Omental fat pad (tissue), 4 donors: Measurements from ENCODE around the gene COX11. TPM values are rescaled to one million over a fixed set of nuclear protein-coding genes. Genes with fewer than 3 reads are reported as not detected.

Source experiments
- ATAC-seq: fragments of 150-250 bp; one replicate; pipeline ENCODE4 v1.9.1; 2016; ENCODE audit warnings: mild to moderate bottlenecking, moderate library complexity; ENCODE audit not compliant: low FRiP score
- DNase-seq: peaks from one replicate; pipeline ENCODE4 v3.0.0-alpha.2; 2019; ENCODE audit warnings: low spot score
- total RNA-seq, 4 donors: library from RNA; depleted of rRNA; stranded (reverse); fragments of >200 nt; gene quantifications; one replicate each; pipeline ENCODE4 v1.1.0, GENCODE V29; 2016
- TF ChIP-seq, protein P1 (sequence below), 3 donors: fragments of 450-650 bp; IDR thresholded peaks; one replicate each; pipeline ENCODE4 v1.5.1; 2016 to 2017; ENCODE audit warnings: antibody characterized with exemption in 3 of 3, mild to moderate bottlenecking in 3 of 3, moderate library complexity in 2 of 3

Gene COX11
- total RNA-seq, 4 donors from 2014 or later: 27.9 to 52.0 (median 43.8) TPM

DNA sequence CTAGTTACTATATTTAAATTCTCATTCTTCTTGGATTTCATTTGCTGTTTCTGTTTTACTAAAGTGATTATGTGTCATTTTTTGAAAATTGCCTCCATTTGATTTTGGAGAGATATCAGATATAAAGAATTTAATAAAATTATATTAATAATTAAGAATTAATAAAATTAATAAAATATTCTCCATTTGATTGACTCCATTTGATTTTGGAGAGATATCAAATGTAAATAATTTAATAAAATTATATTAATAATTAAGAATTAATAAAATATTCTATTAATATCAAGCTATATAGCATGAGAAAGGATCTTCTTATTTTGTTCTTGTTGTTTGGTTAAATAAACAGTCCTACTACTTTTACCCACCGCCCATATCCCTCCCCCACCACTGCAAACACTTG is 23.1 kb upstream of the COX11 start:
- ATAC-seq (no peak), DNase-seq (no peak)
- TF ChIP-seq, protein P1, sequence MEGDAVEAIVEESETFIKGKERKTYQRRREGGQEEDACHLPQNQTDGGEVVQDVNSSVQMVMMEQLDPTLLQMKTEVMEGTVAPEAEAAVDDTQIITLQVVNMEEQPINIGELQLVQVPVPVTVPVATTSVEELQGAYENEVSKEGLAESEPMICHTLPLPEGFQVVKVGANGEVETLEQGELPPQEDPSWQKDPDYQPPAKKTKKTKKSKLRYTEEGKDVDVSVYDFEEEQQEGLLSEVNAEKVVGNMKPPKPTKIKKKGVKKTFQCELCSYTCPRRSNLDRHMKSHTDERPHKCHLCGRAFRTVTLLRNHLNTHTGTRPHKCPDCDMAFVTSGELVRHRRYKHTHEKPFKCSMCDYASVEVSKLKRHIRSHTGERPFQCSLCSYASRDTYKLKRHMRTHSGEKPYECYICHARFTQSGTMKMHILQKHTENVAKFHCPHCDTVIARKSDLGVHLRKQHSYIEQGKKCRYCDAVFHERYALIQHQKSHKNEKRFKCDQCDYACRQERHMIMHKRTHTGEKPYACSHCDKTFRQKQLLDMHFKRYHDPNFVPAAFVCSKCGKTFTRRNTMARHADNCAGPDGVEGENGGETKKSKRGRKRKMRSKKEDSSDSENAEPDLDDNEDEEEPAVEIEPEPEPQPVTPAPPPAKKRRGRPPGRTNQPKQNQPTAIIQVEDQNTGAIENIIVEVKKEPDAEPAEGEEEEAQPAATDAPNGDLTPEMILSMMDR (IDR thresholded peaks at IDR 0.05): no peak

DNA sequence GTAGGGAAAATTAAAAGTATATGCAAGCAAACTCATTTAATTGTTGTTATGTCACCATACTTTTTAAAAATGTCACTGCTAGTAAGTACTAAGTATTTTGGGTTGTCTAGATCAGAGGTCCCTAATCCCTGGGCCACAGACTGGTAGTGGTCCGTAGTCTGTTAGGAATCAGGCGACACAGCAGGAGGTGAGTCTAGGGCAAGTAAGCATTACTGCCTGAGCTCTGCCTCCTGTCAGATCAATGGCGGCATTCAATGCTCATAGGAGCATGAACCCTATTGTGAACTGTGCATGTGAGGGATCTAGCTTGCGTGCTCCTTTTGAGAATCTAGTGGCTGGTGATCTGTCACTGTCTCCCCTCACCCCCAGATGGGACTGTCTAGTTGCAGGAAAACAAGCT is 21.7 kb upstream of the COX11 start:
- ATAC-seq: no peak
- TF ChIP-seq, protein P1 (IDR thresholded peaks at IDR 0.05): no peak
- DNase-seq: no peak

DNA sequence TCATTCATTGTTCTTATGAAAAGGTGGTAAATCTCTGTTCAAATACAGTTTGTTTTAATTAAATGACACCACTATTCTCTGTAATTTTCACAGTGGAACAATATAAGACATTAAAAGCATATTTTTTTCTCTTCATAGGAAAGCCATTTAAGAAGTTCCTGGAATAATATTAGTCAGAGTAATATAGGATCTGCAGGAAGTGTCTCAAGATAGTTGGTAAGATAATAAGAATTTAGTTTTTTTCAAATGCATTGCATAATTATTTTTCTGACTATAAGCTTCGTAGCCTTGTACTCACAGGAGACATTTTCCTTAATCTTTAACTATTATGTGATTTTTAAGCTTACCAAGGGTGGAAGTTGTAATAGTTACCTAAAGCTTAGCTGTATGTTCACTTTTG is 17.0 kb upstream of the COX11 start:
- ATAC-seq: no peak
- no peak for DNase-seq
- TF ChIP-seq, protein P1 (IDR thresholded peaks at IDR 0.05): no peak

DNA sequence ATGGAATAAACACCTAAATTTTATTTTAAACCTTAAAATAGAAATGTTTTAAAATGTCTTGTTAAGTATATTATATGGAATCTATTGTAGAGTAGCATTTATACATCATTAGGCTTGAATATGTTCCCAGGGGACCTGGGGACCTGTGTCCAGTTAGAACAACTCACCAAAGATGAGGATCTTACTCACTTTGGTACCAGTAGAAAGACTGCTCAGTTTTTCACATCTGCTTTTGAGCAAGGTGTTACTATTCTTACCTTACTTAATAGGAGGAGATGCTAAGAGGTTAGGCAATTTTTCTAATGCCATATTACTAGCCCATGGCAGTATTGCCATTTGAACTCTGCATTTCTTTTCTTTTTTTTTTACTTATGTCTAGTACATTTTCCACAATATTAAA is 14.8 kb upstream of the COX11 start:
- DNase-seq (no peak), ATAC-seq (no peak)
- TF ChIP-seq, protein P1 (IDR thresholded peaks at IDR 0.05): no peak

DNA sequence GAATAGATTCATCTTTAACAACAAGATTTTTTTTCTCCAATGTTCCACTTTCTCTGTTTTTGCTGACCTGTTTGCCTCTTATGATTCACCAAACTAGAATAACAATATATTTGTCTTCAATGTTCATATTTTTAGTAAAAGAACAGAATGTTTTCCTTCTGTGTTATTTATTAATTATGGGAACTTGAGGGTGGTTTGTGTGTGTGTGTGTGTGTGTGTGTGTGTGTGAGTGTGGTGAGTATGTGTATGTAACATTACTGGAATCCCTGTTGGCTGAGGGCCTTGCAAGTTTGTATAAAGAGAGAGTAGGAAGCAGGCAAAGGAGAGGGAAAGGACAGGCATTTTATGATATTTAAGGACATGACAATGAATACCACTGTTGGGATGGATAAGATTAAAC is 13.9 kb upstream of the COX11 start:
- ATAC-seq (peak; percentile 57), DNase-seq (no peak)
- TF ChIP-seq, protein P1 (IDR thresholded peaks at IDR 0.05): no peak

DNA sequence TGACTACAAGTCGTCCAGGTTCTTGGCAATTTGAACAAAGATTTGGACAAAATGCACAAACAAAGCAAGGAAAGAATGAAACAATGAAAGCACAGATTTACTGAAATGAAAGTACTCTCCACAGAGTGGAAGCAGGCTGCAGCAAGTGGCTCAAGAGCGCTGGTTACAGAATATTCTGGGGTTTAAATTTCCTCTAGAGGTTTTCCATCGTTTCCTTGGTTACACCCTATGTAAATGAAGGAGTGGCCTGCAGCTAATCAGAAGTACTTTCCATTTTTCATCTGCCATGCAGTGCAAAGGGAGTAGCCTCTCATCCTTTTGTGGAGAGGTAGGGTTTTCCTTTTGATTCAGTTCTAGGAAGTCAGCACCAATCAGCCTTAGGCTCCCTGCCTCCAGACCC is 11.9 kb upstream of the COX11 start:
- no peak for ATAC-seq
- no peak for DNase-seq
- TF ChIP-seq, protein P1 (IDR thresholded peaks at IDR 0.05): no peak

DNA sequence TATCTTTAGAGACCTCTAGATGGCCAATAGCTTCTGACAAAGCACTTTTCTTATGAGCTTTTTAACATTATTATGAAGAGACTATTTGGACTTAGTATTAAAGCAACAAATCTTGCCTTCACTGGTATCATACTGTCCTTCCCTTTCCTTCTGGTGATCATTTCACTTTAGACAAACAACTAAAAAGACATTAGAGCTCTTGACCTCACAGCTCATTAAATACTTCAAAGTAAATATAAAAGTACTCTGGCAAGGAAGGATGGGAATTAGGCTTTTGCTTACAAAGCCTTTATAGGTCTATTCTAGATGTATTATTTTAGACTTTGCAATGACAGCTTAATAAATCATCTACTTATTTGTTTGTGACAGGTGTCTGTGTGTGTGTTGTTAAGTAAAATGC is 11.2 kb upstream of the COX11 start:
- DNase-seq (no peak), ATAC-seq (no peak)
- TF ChIP-seq, protein P1 (IDR thresholded peaks at IDR 0.05): no peak
